Fibroblast of skin of back (primary cell): ENCODE data around the gene STING1.

Source experiments
- DNase-seq: peaks from one replicate; pipeline ENCODE4 v3.0.0-alpha.2; 2013

The STING1 gene

GRCh38 chr5:139439013-139439903 lies 43.3 kb downstream of the STING1 start, which contains the start of gene DNAJC18:
TSS of gene DNAJC18 (minus strand) at chr5:139439525. CDS start at chr5:139439445, 80 bp downstream.
- peak; percentile 90 for DNase-seq

- DNase-seq, result no peak
Measured at GRCh38 chr5:139438707-139439012, 43.9 kb downstream of the STING1 start.

- DNase-seq, result no peak
Measured at GRCh38 chr5:139435676-139436075, 46.9 kb downstream of the STING1 start.

GRCh38 chr5:139431706-139432105 lies 50.9 kb downstream of the STING1 start:
- DNase-seq, result no peak

- DNase-seq, result no peak
Measured at GRCh38 chr5:139430015-139430414, 52.5 kb downstream of the STING1 start.

GRCh38 chr5:139426203-139426885 lies 56.2 kb downstream of the STING1 start:
- no peak for DNase-seq
